Prostate gland (tissue), 2 donors: ENCODE data around the gene CAND1. TPM values are rescaled to one million over a fixed set of nuclear protein-coding genes. Genes with fewer than 3 reads are reported as not detected.

ENCODE experiments used
- DNase-seq: peaks from one replicate; pipeline ENCODE4 v3.0.0-alpha.2; 2019; ENCODE audit warnings: low spot score
- H3K27ac ChIP-seq, 2 donors: fragments of 200-600 bp; sonication (generic); 2 replicates each; pipeline ENCODE4 v1.5.1; 2017 to 2019
- H3K27me3 ChIP-seq: fragments of 200-600 bp; sonication (generic); replicated peaks from 2 replicates; pipeline ENCODE4 v1.5.1; 2019; ENCODE audit not compliant: insufficient read depth
- H3K36me3 ChIP-seq, 2 donors: fragments of 200-600 bp; sonication (generic); 1 replicate in 1 of 2; 2 replicates in 1 of 2; pipeline versions ENCODE4 v1.5.1 to v1.8.1; 2017 to 2019
- H3K4me1 ChIP-seq: fragments of 200-600 bp; sonication (generic); replicated peaks from 2 replicates; pipeline ENCODE4 v1.5.1; 2019
- H3K4me3 ChIP-seq, 2 donors: fragments of 200-600 bp; sonication (generic); 2 replicates each; pipeline ENCODE4 v1.5.1; 2017 to 2019
- H3K9me3 ChIP-seq: fragments of 200-600 bp; sonication (generic); 2 replicates; pipeline ENCODE4 v1.5.1; 2017
- POLR2A ChIP-seq: fragments of 450-650 bp; IDR thresholded peaks from one replicate; pipeline ENCODE4 v1.6.1; 2016; ENCODE audit warnings: antibody characterized with exemption, mild to moderate bottlenecking
- POLR2AphosphoS5 ChIP-seq: sonication (generic); formaldehyde crosslinking; IDR thresholded peaks from one replicate; pipeline ENCODE4 v1.6.1; 2017; ENCODE audit warnings: antibody characterized with exemption
- WGBS: methylation state at CpG from one replicate; pipeline ENCODE4 v1.1.5; 2018; 5-methylcytosine and 5-hydroxymethylcytosine counted together
- intact Hi-C: fragments of 100-400 bp; cut with DNase I; formaldehyde crosslinking; loops from one replicate; pipeline ENCODE4 v1.14.2; 2022
- total RNA-seq, 2 donors: library from RNA; depleted of rRNA; stranded (reverse); fragments of >200 nt; gene quantifications; one replicate each; pipeline ENCODE4 v1.1.0, GENCODE V29; 2016
- TF ChIP-seq, protein P1 (sequence below), 4 experiments: fragments of 200-600 bp in 2 of 4; fragments of 450-650 bp in 2 of 4; sonication (generic) in 2 of 4; IDR thresholded peaks; 1 replicate in 3 of 4; 2 replicates in 1 of 4; pipeline ENCODE4 v1.5.1; 2016 to 2019; ENCODE audit warnings: antibody characterized with exemption in 4 of 4, mild to moderate bottlenecking in 2 of 4, moderate library complexity in 2 of 4

CAND1 gene
- total RNA-seq, 2 donors from 2014 or later: 65.1 to 118 TPM

DNA sequence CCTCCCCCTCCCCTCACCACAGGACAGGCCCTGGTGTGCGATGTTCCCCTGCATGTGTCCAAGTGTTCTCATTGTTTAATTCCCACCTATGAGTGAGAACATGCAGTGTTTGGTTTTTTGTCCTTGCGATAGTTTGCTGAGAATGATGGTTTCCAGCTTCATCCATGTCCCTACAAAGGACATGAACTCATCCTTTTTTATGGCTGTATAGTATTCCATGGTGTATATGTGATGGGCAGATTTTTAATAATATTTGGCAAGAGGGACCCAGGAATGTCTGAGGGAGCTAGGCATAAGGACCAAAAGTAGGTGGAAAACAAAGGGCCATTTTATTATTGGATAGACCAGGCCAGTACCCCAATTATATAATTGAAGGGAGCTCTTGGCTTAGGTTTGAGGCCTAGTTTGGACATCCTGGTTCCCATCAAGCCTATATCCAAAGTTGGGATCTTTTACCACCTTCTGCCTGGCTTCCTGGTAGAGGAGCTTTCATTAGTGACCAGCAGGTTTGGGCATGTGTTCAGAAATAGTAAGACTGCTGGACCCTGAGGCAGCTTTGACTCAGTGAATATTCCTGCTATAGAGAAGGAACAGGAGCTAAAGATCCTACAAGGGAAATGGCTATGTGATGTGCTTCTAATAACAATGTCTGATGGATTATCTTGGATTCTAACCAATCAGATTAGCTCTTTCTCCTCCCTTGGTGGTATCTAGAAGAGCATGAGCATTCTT lies 76.0 kb downstream of the CAND1 start:
- Histone ChIP-seq H3K27me3 (no peaks in the 10 kb centered on the region), H3K9me3 (no peaks in the 10 kb centered on the region), H3K36me3 (no peaks in the 10 kb centered on the region), H3K4me3 (no peak overlapping the region), H3K4me1 (no peaks in the 10 kb centered on the region), H3K27ac (no peak overlapping the region)
- WGBS: 98% methylated on average over 2 of the region's 2 CpGs
- no peak for DNase-seq
- intact Hi-C loops: no loop called here
- TF ChIP-seq POLR2A (no peak), POLR2AphosphoS5 (no peak)
- TF ChIP-seq, protein P1, sequence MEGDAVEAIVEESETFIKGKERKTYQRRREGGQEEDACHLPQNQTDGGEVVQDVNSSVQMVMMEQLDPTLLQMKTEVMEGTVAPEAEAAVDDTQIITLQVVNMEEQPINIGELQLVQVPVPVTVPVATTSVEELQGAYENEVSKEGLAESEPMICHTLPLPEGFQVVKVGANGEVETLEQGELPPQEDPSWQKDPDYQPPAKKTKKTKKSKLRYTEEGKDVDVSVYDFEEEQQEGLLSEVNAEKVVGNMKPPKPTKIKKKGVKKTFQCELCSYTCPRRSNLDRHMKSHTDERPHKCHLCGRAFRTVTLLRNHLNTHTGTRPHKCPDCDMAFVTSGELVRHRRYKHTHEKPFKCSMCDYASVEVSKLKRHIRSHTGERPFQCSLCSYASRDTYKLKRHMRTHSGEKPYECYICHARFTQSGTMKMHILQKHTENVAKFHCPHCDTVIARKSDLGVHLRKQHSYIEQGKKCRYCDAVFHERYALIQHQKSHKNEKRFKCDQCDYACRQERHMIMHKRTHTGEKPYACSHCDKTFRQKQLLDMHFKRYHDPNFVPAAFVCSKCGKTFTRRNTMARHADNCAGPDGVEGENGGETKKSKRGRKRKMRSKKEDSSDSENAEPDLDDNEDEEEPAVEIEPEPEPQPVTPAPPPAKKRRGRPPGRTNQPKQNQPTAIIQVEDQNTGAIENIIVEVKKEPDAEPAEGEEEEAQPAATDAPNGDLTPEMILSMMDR (IDR thresholded peaks at IDR 0.05): no peak

GRCh38 chr12:67348683-67349082 lies 79.5 kb downstream of the CAND1 start:
- no peak for DNase-seq
- TF ChIP-seq, protein P1 (IDR thresholded peaks at IDR 0.05): no peak
- no peak for TF ChIP-seq POLR2A
- TF ChIP-seq POLR2AphosphoS5: no peak
- 94% methylated on average over 2 of the region's 2 CpGs for WGBS
- Histone ChIP-seq H3K27ac (no peak overlapping the region), H3K27me3 (no peaks in the 10 kb centered on the region), H3K36me3 (no peaks in the 10 kb centered on the region), H3K4me1 (no peaks in the 10 kb centered on the region), H3K4me3 (no peak overlapping the region), H3K9me3 (no peaks in the 10 kb centered on the region)
- intact Hi-C loops: no loop called here

DNA sequence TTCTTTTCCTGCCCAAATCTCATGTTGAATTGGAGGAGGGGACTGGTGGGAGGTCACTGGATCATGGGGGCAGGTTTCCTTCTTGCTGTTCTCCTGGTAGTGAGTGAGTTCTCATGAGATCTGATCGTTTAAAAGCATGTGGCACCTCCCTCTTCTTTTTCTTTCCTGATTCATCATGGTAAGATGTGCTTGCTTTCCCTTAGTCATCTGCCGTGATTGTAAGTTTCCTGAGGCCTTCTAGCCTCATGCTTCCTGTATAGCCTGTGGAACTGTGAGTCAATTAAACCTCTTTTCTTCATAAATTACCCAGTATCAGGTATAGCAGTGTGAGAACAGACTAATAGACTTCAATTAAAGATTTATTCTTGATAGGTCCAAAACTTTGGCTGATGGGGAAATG lies 83.5 kb downstream of the CAND1 start:
- Histone ChIP-seq H3K9me3 (no peaks in the 10 kb centered on the region), H3K27me3 (no peaks in the 10 kb centered on the region), H3K4me3 (no peak overlapping the region), H3K36me3 (no peaks in the 10 kb centered on the region), H3K4me1 (no peaks in the 10 kb centered on the region), H3K27ac (no peak overlapping the region)
- intact Hi-C loops: loop anchor here (10.0 kb wide), 1 partner anchor 962 kb away; no protein-coding TSS in a partner anchor
- TF ChIP-seq POLR2A (no peak), POLR2AphosphoS5 (no peak)
- TF ChIP-seq, protein P1 (IDR thresholded peaks at IDR 0.05): no peak
- DNase-seq: no peak
- WGBS: 79% methylated on average over 2 of the region's 2 CpGs

DNA sequence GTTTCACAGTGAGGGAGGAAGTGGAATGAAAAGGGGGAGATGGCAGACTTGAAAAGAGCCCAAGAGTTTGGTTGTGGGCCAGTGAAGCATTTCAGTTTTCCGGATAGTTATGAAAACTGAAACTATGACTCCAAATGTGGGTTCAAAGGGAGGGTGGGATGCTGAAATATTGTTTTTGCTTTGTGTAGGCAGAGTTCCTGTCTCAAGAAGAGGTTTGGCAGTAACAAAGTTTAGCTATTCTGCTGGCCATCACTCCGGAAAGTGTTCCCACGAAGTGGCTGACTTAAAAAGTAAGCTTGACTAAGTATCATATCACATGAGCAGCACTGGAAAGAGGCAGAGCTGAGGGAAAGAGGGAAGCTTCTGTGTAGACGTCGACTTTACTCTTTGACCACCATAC lies 85.2 kb downstream of the CAND1 start:
- no peak for TF ChIP-seq POLR2AphosphoS5
- TF ChIP-seq, protein P1 (IDR thresholded peaks at IDR 0.05): no peak
- TF ChIP-seq POLR2A: no peak
- Histone ChIP-seq H3K4me1 (no peaks in the 10 kb centered on the region), H3K36me3 (no peaks in the 10 kb centered on the region), H3K27ac (no peak overlapping the region), H3K4me3 (no peak overlapping the region), H3K27me3 (no peaks in the 10 kb centered on the region), H3K9me3 (no peaks in the 10 kb centered on the region)
- WGBS: 40% methylated on average over 5 of the region's 5 CpGs
- no peak for DNase-seq
- intact Hi-C loops: loop anchor here (2.0 to 10.0 kb wide), 2 partner anchors 588 to 960 kb away; no protein-coding TSS in a partner anchor

GRCh38 chr12:67354966-67355365 lies 85.8 kb downstream of the CAND1 start:
- no peaks in the 10 kb centered on the region for H3K9me3 ChIP-seq
- no peaks in the 10 kb centered on the region for H3K27me3 ChIP-seq
- H3K36me3 ChIP-seq: no peaks in the 10 kb centered on the region
- DNase-seq: no peak
- no peak overlapping the region for H3K4me3 ChIP-seq
- WGBS: 45% methylated on average over 1 of the region's 1 CpG
- H3K4me1 ChIP-seq: no peaks in the 10 kb centered on the region
- TF ChIP-seq POLR2AphosphoS5 (no peak), POLR2A (no peak)
- TF ChIP-seq, protein P1 (IDR thresholded peaks at IDR 0.05): no peak
- intact Hi-C loops: loop anchor here (2.0 to 10.0 kb wide), 4 partner anchors 87 to 960 kb away; partner anchors contain the start of gene DYRK2
- no peak overlapping the region for H3K27ac ChIP-seq
